NT2/D1 (cell line): Measurements from ENCODE around the gene VWA8.

ENCODE experiments used
- YY1 ChIP-seq: IDR thresholded peaks from 2 replicates; pipeline ENCODE4 v1.6.1; 2011; ENCODE audit not compliant: insufficient read length, insufficient read depth
- ZNF274 ChIP-seq: IDR thresholded peaks from 2 replicates; pipeline ENCODE4 v1.6.1; 2011; ENCODE audit warnings: mild to moderate bottlenecking, low read depth, low read length

DNA sequence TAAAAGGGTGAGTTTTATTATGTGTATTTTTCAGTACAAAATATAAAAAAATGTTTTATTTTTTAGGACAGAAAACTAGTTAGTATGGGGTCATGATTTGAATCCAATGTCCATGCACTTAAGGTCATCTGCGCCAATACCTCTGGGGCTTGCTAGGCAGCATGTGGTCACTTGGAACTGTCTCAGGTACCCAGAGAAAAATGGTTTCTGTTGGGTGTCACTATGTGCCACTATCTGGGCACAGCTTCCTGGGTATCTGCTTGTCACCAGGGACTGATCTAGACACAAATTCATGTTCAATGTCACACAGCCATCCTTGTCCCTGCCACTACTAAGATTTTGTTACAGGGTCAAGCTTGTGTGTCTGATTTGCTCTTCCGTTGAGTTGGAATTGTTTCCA, 403.2 kb downstream of the VWA8 start:
- TF ChIP-seq ZNF274 (no peak), YY1 (no peak)
